LNCaP clone FGC (cell line): ENCODE results near the gene CBX4.
"Not testable (repeated sequence)": the region's sequence is repeated elsewhere in the genome, so short reads cannot be mapped to it uniquely, and the experiment has no call there.

ENCODE experiments used
- DNase-seq: peaks from one replicate; pipeline ENCODE4 v3.0.0-alpha.2; 2011; ENCODE audit warnings: low read depth
- H3K4me3 ChIP-seq: 2 replicates; pipeline ENCODE4 v1.5.1; 2011; ENCODE audit warnings: mild to moderate bottlenecking, low read depth, low read length, control low read depth
- CTCF ChIP-seq: IDR thresholded peaks from 2 replicates; pipeline ENCODE4 v1.5.1; 2012; ENCODE audit warnings: mild to moderate bottlenecking; ENCODE audit not compliant: control insufficient read depth, insufficient read depth; ENCODE audit errors: extremely low read depth

Gene CBX4

GRCh38 chr17:79861413-79862216 lies 22.4 kb upstream of the CBX4 start:
- no peak overlapping the region for H3K4me3 ChIP-seq
- no peak for TF ChIP-seq CTCF
- no peak for DNase-seq

DNA sequence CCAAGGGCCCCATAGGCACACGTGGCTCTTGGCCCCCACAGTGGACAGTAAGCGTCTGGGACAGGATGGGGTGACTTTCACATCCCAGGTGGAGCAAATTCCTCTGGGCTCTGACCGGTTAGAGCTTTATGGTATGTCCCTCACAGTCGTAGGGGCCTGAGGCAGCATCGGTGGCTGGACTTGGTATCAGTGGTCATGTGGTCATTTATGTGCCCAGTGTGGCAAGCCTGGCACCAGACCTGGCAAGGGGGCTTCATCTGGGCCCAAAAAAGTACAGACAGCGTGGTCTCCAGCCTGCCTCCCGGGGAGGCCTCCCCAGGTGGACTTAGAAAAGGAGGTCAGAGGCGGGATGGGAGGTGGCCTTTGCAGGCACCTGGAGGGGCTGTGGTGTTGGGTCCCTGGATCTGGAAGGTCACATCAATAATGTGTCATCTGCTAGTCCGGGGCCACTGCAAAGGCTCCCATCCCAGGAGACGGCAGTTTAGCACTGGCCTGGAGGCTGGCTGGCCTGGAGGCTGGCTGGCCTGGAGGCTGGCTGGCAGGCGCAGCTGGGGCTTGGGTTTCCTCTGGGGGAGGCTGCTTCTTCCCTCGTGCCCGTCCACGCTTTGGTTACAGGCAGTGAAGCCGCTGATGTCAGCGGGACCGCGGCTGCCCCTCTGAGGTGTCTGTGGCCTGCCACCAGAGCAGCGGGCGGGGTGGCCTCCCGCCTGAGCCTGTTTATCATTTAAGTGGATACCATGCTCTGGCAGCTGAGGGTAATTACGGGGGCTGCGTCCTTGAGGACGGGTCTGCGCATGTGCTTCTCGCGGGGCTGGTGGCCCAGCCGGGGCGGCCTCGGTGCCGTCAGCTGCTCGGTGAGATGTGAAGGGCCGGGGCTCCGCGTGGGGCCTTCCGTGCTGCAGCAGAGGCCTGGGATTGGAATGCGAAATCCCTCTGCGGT lies 20.7 kb upstream of the CBX4 start:
- no peak overlapping the region for H3K4me3 ChIP-seq
- no peak for DNase-seq
- TF ChIP-seq CTCF, result no peak

- no peak for TF ChIP-seq CTCF
- H3K4me3 ChIP-seq, result no peak overlapping the region
- no peak for DNase-seq
Observed at GRCh38 chr17:79857095-79857494, 17.9 kb upstream of the CBX4 start.

GRCh38 chr17:79855331-79856124 lies 16.3 kb upstream of the CBX4 start:
- H3K4me3 ChIP-seq, result no peak overlapping the region
- DNase-seq, result no peak
- TF ChIP-seq CTCF, result no peak

- no peak for DNase-seq
- no peak overlapping the region for H3K4me3 ChIP-seq
- no peak for TF ChIP-seq CTCF
Observed at GRCh38 chr17:79854080-79855060, 15.1 kb upstream of the CBX4 start.

DNA sequence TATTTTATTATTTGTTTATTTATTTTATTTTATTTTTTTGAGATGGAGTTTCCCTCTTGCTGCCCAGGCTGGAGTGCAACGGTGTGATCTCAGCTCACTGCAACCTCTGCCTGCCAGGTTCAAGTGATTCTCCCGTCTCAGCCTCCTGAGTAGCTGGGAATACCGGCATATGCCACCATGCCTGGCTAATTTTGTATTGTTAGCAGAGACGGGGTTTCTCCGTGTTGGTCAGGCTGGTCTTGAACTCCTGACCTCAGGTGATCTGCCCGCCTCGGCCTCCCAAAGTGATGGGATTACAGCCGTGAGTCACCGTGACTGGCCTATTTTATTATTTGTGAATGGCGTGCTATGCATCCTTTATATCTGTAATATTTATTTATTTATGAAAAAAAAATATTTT lies 13.9 kb upstream of the CBX4 start:
- not testable (repeated sequence) for DNase-seq, H3K4me3 ChIP-seq
